Osteoblast (primary cell): ENCODE data around the gene HPCAL1. TPM values are rescaled to one million over a fixed set of nuclear protein-coding genes. Genes with fewer than 3 reads are reported as not detected.

Source experiments
- DNase-seq: peaks from one replicate; pipeline ENCODE4 v3.0.0; 2011; ENCODE audit warnings: low spot score, mixed read lengths; ENCODE audit not compliant: insufficient read length; ENCODE audit errors: missing footprints
- H2AFZ ChIP-seq: 2 replicates; pipeline ENCODE4 v1.6.0; 2011; ENCODE audit warnings: mild to moderate bottlenecking, low read length
- H3K27ac ChIP-seq: 2 replicates; pipeline ENCODE4 v1.5.1; 2011; ENCODE audit warnings: mild to moderate bottlenecking, low read depth, low read length, moderate library complexity
- H3K27me3 ChIP-seq: 2 replicates; pipeline ENCODE4 v1.6.0; 2012; ENCODE audit warnings: mild to moderate bottlenecking, control low read depth, inconsistent platforms, low read length, moderate library complexity; ENCODE audit not compliant: insufficient read depth
- H3K36me3 ChIP-seq: 2 replicates; pipeline ENCODE4 v1.5.1; 2011; ENCODE audit warnings: mild to moderate bottlenecking, low read length, control low read depth, moderate library complexity; ENCODE audit not compliant: insufficient read depth
- H3K4me1 ChIP-seq: 2 replicates; pipeline ENCODE4 v1.5.1; 2011; ENCODE audit warnings: mild to moderate bottlenecking, low read length, control low read depth, moderate library complexity; ENCODE audit not compliant: insufficient read depth
- H3K4me2 ChIP-seq: 2 replicates; pipeline ENCODE4 v1.6.0; 2011; ENCODE audit warnings: mild to moderate bottlenecking, low read length; ENCODE audit not compliant: insufficient read depth
- H3K4me3 ChIP-seq: fragments of 200-600 bp; sonication (generic); 3 replicates; pipeline ENCODE4 v1.5.1; 2012; ENCODE audit warnings: mild to moderate bottlenecking, low read length, inconsistent platforms; ENCODE audit not compliant: insufficient read depth
- H3K79me2 ChIP-seq: 2 replicates; pipeline ENCODE4 v1.6.0; 2012; ENCODE audit warnings: mild to moderate bottlenecking, low read length, control low read depth, inconsistent platforms; ENCODE audit not compliant: insufficient read depth
- H3K9me3 ChIP-seq: 2 replicates; pipeline ENCODE4 v1.5.1; 2011; ENCODE audit warnings: low read depth, low read length, control low read depth
- H4K20me1 ChIP-seq: 2 replicates; pipeline ENCODE4 v1.6.0; 2012; ENCODE audit warnings: mild to moderate bottlenecking, low read length, control low read depth; ENCODE audit not compliant: insufficient read depth
- CTCF ChIP-seq: IDR thresholded peaks from 2 replicates; pipeline ENCODE4 v1.5.1; 2011; ENCODE audit warnings: mild to moderate bottlenecking, low read depth, low read length, moderate library complexity; ENCODE audit errors: extremely low read depth
- total RNA-seq: library from RNA; depleted of rRNA; stranded (reverse); fragments of >200 nt; gene quantifications from 2 replicates; pipeline ENCODE4 v1.2.3, GENCODE V29; 2012

The HPCAL1 gene
- total RNA-seq, 1 donor, result 57.2 TPM

GRCh38 chr2:10267551-10268465 is 34.9 kb upstream of the HPCAL1 start:
- Histone ChIP-seq H3K9me3 (no peaks in the 10 kb centered on the region), H3K27ac (no peak overlapping the region), H3K79me2 (no peaks in the 10 kb centered on the region), H4K20me1 (no peaks in the 10 kb centered on the region), H3K36me3 (no peaks in the 10 kb centered on the region), H3K4me3 (no peak overlapping the region), H3K4me1 (peaks cover 22% of the 10 kb centered on the region), H2AFZ (no peak overlapping the region), H3K27me3 (no peaks in the 10 kb centered on the region), H3K4me2 (no peak overlapping the region)
- DNase-seq, result no peak
- TF ChIP-seq CTCF, result no peak

- H3K4me3 ChIP-seq, result no peak overlapping the region
- H3K4me2 ChIP-seq, result no peak overlapping the region
- H3K27me3 ChIP-seq, result no peaks in the 10 kb centered on the region
- DNase-seq, result peak; percentile 71
- H3K27ac ChIP-seq, result no peak overlapping the region
- no peaks in the 10 kb centered on the region for H3K9me3 ChIP-seq
- peaks cover 22% of the 10 kb centered on the region for H3K4me1 ChIP-seq
- H3K36me3 ChIP-seq, result no peaks in the 10 kb centered on the region
- H4K20me1 ChIP-seq, result no peaks in the 10 kb centered on the region
- no peak for TF ChIP-seq CTCF
- H2AFZ ChIP-seq, result no peak overlapping the region
- H3K79me2 ChIP-seq, result no peaks in the 10 kb centered on the region
Measured at GRCh38 chr2:10269291-10269690, 33.4 kb upstream of the HPCAL1 start.

GRCh38 chr2:10269711-10270610 is 32.7 kb upstream of the HPCAL1 start:
- Histone ChIP-seq H3K4me2 (no peak overlapping the region), H4K20me1 (no peaks in the 10 kb centered on the region), H3K27me3 (no peaks in the 10 kb centered on the region), H3K36me3 (no peaks in the 10 kb centered on the region), H2AFZ (no peak overlapping the region), H3K79me2 (no peaks in the 10 kb centered on the region), H3K9me3 (no peaks in the 10 kb centered on the region), H3K4me1 (peaks cover 22% of the 10 kb centered on the region), H3K4me3 (no peak overlapping the region), H3K27ac (no peak overlapping the region)
- TF ChIP-seq CTCF, result no peak
- peak; percentile 43 for DNase-seq

- H4K20me1 ChIP-seq, result no peaks in the 10 kb centered on the region
- H3K4me1 ChIP-seq, result peaks cover 13% of the 10 kb centered on the region
- H3K9me3 ChIP-seq, result no peaks in the 10 kb centered on the region
- no peaks in the 10 kb centered on the region for H3K27me3 ChIP-seq
- no peaks in the 10 kb centered on the region for H3K36me3 ChIP-seq
- DNase-seq, result no peak
- TF ChIP-seq CTCF, result no peak
- H3K4me3 ChIP-seq, result no peak overlapping the region
- no peaks in the 10 kb centered on the region for H3K79me2 ChIP-seq
- H3K4me2 ChIP-seq, result no peak overlapping the region
- no peak overlapping the region for H3K27ac ChIP-seq
- no peak overlapping the region for H2AFZ ChIP-seq
Measured at GRCh38 chr2:10271509-10271908, 31.2 kb upstream of the HPCAL1 start.
